Liver (tissue), 3 donors: ENCODE data around the gene HMG20A.

Source experiments
- EGR1 ChIP-seq, 2 donors: IDR thresholded peaks; 2 replicates each; pipeline ENCODE4 v1.6.1; 2016 to 2018; ENCODE audit warnings: antibody characterized with exemption in 2 of 2, low read depth in 2 of 2
- GABPA ChIP-seq, 2 donors: IDR thresholded peaks in 1 of 2; conservative IDR thresholded peaks in 1 of 2; 2 replicates each; pipeline ENCODE4 v1.6.1; 2016; ENCODE audit warnings: antibody characterized with exemption in 2 of 2, mild to moderate bottlenecking in 1 of 2, moderate library complexity in 1 of 2
- HNF4A ChIP-seq, 2 donors: conservative IDR thresholded peaks; 2 replicates each; pipeline ENCODE4 v1.6.1; 2016; ENCODE audit warnings: antibody characterized with exemption in 2 of 2, mild to moderate bottlenecking in 2 of 2
- MAX ChIP-seq: IDR thresholded peaks from 2 replicates; pipeline ENCODE4 v1.6.1; 2016; ENCODE audit warnings: antibody characterized with exemption
- TAF1 ChIP-seq: conservative IDR thresholded peaks from 2 replicates; pipeline ENCODE4 v1.6.1; 2016; ENCODE audit warnings: antibody characterized with exemption, mild to moderate bottlenecking
- TF ChIP-seq, protein P1 (sequence below): fragments of 150-350 bp; IDR thresholded peaks from 2 replicates; pipeline ENCODE4 v1.5.1; 2017; ENCODE audit warnings: improper control_type of control experiment, low read depth, low read length; ENCODE audit not compliant: missing input control
- donor health status: healthy.
- donor health status: healthy.

- TF ChIP-seq, protein P1, sequence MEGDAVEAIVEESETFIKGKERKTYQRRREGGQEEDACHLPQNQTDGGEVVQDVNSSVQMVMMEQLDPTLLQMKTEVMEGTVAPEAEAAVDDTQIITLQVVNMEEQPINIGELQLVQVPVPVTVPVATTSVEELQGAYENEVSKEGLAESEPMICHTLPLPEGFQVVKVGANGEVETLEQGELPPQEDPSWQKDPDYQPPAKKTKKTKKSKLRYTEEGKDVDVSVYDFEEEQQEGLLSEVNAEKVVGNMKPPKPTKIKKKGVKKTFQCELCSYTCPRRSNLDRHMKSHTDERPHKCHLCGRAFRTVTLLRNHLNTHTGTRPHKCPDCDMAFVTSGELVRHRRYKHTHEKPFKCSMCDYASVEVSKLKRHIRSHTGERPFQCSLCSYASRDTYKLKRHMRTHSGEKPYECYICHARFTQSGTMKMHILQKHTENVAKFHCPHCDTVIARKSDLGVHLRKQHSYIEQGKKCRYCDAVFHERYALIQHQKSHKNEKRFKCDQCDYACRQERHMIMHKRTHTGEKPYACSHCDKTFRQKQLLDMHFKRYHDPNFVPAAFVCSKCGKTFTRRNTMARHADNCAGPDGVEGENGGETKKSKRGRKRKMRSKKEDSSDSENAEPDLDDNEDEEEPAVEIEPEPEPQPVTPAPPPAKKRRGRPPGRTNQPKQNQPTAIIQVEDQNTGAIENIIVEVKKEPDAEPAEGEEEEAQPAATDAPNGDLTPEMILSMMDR = no peak
- TF ChIP-seq HNF4A (conservative IDR thresholded peaks at IDR 0.05) = no peak
- no peak for TF ChIP-seq MAX
- TF ChIP-seq EGR1 (IDR thresholded peaks at IDR 0.05; ENCODE audit: low read depth in 2 of 2) = no peak
- TF ChIP-seq TAF1 = no peak
- no peak for TF ChIP-seq GABPA (IDR thresholded peaks at IDR 0.05 in 1 of 2, conservative IDR thresholded peaks at IDR 0.05 in 1 of 2)
Measured at GRCh38 chr15:77515613-77516012, 94.9 kb downstream of the HMG20A start.
